ENCODE measurements around the gene NRG2.

Gene NRG2

GRCh38 chr5:140004174-140004573, 38.9 kb downstream of the NRG2 start:
- no peak for DNase-seq

- DNase-seq = no peak
Observed at GRCh38 chr5:140003519-140003918, 39.6 kb downstream of the NRG2 start.

- no peak for DNase-seq
Observed at GRCh38 chr5:140000332-140000731, 42.8 kb downstream of the NRG2 start.

- no peak for DNase-seq
Observed at GRCh38 chr5:139998837-139999236, 44.3 kb downstream of the NRG2 start.

GRCh38 chr5:139997276-139997675, 45.8 kb downstream of the NRG2 start:
- DNase-seq = no peak

GRCh38 chr5:139995929-139996328, 47.2 kb downstream of the NRG2 start:
- DNase-seq = no peak

GRCh38 chr5:139994234-139994633, 48.9 kb downstream of the NRG2 start:
- DNase-seq = no peak

GRCh38 chr5:139985733-139986132, 57.4 kb downstream of the NRG2 start:
- DNase-seq = peak; percentile 12

- no peak for DNase-seq
Observed at GRCh38 chr5:139985290-139985689, 57.8 kb downstream of the NRG2 start.

GRCh38 chr5:139984816-139985215, 58.3 kb downstream of the NRG2 start:
- DNase-seq = no peak

GRCh38 chr5:139982975-139983240, 60.2 kb downstream of the NRG2 start:
- no peak for DNase-seq

- DNase-seq = no peak
Observed at GRCh38 chr5:139982157-139982974, 60.7 kb downstream of the NRG2 start.

GRCh38 chr5:139980765-139981164, 62.3 kb downstream of the NRG2 start:
- DNase-seq = no peak

- DNase-seq = no peak
Observed at GRCh38 chr5:139979943-139980342, 63.2 kb downstream of the NRG2 start.

GRCh38 chr5:139979518-139979917, 63.6 kb downstream of the NRG2 start:
- DNase-seq = no peak

- no peak for DNase-seq
Observed at GRCh38 chr5:139976703-139977102, 66.4 kb downstream of the NRG2 start.

GRCh38 chr5:139975942-139976341, 67.2 kb downstream of the NRG2 start:
- DNase-seq = no peak

- DNase-seq = no peak
Observed at GRCh38 chr5:139975306-139975705, 67.8 kb downstream of the NRG2 start.

- DNase-seq = no peak
Observed at GRCh38 chr5:139974661-139975060, 68.4 kb downstream of the NRG2 start.

- DNase-seq = no peak
Observed at GRCh38 chr5:139971202-139971725, 71.8 kb downstream of the NRG2 start.

- DNase-seq = no peak
Observed at GRCh38 chr5:139969318-139969717, 73.8 kb downstream of the NRG2 start.

GRCh38 chr5:139968547-139969261, 74.4 kb downstream of the NRG2 start:
- peak; percentile 93 for DNase-seq

- no peak for DNase-seq
Observed at GRCh38 chr5:139967353-139967752, 75.7 kb downstream of the NRG2 start.

- no peak for DNase-seq
Observed at GRCh38 chr5:139966856-139967255, 76.2 kb downstream of the NRG2 start.
